CD4-positive, alpha-beta T cell treated with Interleukin-6 for 4 hours (primary cell): ENCODE measurements around the gene FAM50A.
A peak's percentile ranks its signal among the peaks of the same experiment; 100 is the strongest.

Experiments used
- DNase-seq: peaks from one replicate; pipeline ENCODE4 v3.0.0-alpha.2; 2020; ENCODE audit warnings: mixed read lengths

FAM50A gene

GRCh38 chrX:154440623-154441357, 3.2 kb upstream of the FAM50A start:
- no peak for DNase-seq

GRCh38 chrX:154441564-154441963, 2.4 kb upstream of the FAM50A start:
- DNase-seq = peak; percentile 31

- no peak for DNase-seq
Measured at GRCh38 chrX:154441984-154442707, 1.8 kb upstream of the FAM50A start.

- no peak for DNase-seq
Measured at GRCh38 chrX:154443479-154443910, 446 bp upstream of the FAM50A start.

- DNase-seq = no peak
Measured at GRCh38 chrX:154444755-154445246, 860 bp downstream of the FAM50A start.

GRCh38 chrX:154445776-154446175, 1.8 kb downstream of the FAM50A start:
- DNase-seq = no peak

- no peak for DNase-seq
Measured at GRCh38 chrX:154446430-154446829, 2.5 kb downstream of the FAM50A start.

- DNase-seq = no peak
Measured at GRCh38 chrX:154448484-154448883, 4.5 kb downstream of the FAM50A start.

- DNase-seq = no peak
Measured at GRCh38 chrX:154449618-154450017, 5.7 kb downstream of the FAM50A start.

- DNase-seq = no peak
Measured at GRCh38 chrX:154450312-154450711, 6.4 kb downstream of the FAM50A start.

GRCh38 chrX:154452823-154453222, 8.9 kb downstream of the FAM50A start:
- no peak for DNase-seq

GRCh38 chrX:154457491-154458115, 13.7 kb downstream of the FAM50A start:
- DNase-seq = peak; percentile 73

- peak; percentile 72 for DNase-seq
Measured at GRCh38 chrX:154458116-154458953, 14.4 kb downstream of the FAM50A start, which contains the start of gene PLXNA3. Gene PLXNA3 (plus strand): TSS chrX:154458281. CDS start chrX:154460184, 1,903 bp downstream.

- DNase-seq = peak; percentile 36
Measured at GRCh38 chrX:154458954-154459778, 15.2 kb downstream of the FAM50A start.

GRCh38 chrX:154459832-154460231, 15.9 kb downstream of the FAM50A start:
- no peak for DNase-seq

- no peak for DNase-seq
Measured at GRCh38 chrX:154460326-154460725, 16.4 kb downstream of the FAM50A start.

- DNase-seq = no peak
Measured at GRCh38 chrX:154462396-154462795, 18.5 kb downstream of the FAM50A start.

- DNase-seq = no peak
Measured at GRCh38 chrX:154463611-154464220, 19.8 kb downstream of the FAM50A start.

GRCh38 chrX:154464806-154465365, 20.9 kb downstream of the FAM50A start:
- DNase-seq = no peak

- no peak for DNase-seq
Measured at GRCh38 chrX:154465601-154466000, 21.7 kb downstream of the FAM50A start.

GRCh38 chrX:154466036-154466435, 22.1 kb downstream of the FAM50A start:
- no peak for DNase-seq
